RWPE2 (cell line): ENCODE data around the gene SKAP1.
A peak's percentile ranks its signal among the peaks of the same experiment; 100 is the strongest.

Experiments used
- ATAC-seq: fragments of 200-7000 bp; cut with Tn5 transposase; 3 replicates; pipeline ENCODE4 v1.9.1; 2021; ENCODE audit warnings: low read depth
- DNase-seq: peaks from one replicate; pipeline ENCODE4 v3.0.0-alpha.2; 2020; ENCODE audit warnings: low spot score
- H3K27ac ChIP-seq: fragments of 450-650 bp; 2 replicates; pipeline ENCODE4 v1.5.1; 2017; ENCODE audit warnings: mild to moderate bottlenecking; ENCODE audit not compliant: poor library complexity, severe bottlenecking
- H3K27me3 ChIP-seq: fragments of 250-450 bp; sonication (Bioruptor Pico); 2 replicates; pipeline ENCODE4 v1.5.1; 2021; ENCODE audit warnings: mild to moderate bottlenecking, moderate library complexity; ENCODE audit not compliant: insufficient read depth, poor library complexity, severe bottlenecking
- H3K36me3 ChIP-seq: fragments of 250-450 bp; sonication (Bioruptor Pico); 2 replicates; pipeline ENCODE4 v1.5.1; 2020; ENCODE audit warnings: low read depth, mild to moderate bottlenecking, moderate library complexity
- H3K4me1 ChIP-seq: fragments of 250-450 bp; sonication (Bioruptor Pico); 2 replicates; pipeline ENCODE4 v1.5.1; 2021; ENCODE audit warnings: mild to moderate bottlenecking, moderate library complexity; ENCODE audit not compliant: insufficient read depth, poor library complexity, severe bottlenecking
- H3K4me3 ChIP-seq: fragments of 250-450 bp; sonication (Bioruptor Pico); 2 replicates; pipeline ENCODE4 v1.5.1; 2021; ENCODE audit warnings: mild to moderate bottlenecking, moderate library complexity; ENCODE audit not compliant: severe bottlenecking
- H3K9me3 ChIP-seq: fragments of 250-450 bp; sonication (Bioruptor Pico); 2 replicates; pipeline ENCODE4 v1.5.1; 2021; ENCODE audit warnings: mild to moderate bottlenecking, moderate library complexity; ENCODE audit not compliant: severe bottlenecking
- TF ChIP-seq, protein P1 (sequence below): fragments of 450-650 bp; IDR thresholded peaks from one replicate; pipeline ENCODE4 v1.5.1; 2017; ENCODE audit warnings: mild to moderate bottlenecking, moderate library complexity; ENCODE audit not compliant: poor library complexity, severe bottlenecking

The SKAP1 gene

DNA sequence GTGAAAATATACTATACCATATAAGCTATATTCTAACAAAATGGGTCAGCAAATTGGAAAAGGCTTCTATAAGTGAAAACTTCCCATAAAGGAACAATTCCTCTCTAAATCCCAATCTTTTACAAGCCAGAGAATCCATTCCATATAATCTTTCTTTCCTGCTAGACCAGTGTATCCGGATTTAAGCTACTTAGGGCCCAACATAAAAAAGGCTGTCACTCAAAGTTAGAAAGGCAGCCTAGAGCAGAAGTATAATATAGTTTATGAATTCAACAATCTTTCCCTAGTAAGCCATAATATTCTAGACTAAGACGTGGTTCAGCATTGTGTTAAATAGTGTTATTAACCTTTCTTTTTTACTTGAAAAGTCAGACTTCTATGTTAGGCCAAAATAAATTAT lies 93.0 kb downstream of the SKAP1 start:
- ATAC-seq (no peak), DNase-seq (no peak)
- Histone ChIP-seq H3K4me3 (no peak overlapping the region), H3K4me1 (peaks cover 22% of the 10 kb centered on the region), H3K27ac (no peak overlapping the region), H3K9me3 (no peaks in the 10 kb centered on the region), H3K36me3 (no peaks in the 10 kb centered on the region), H3K27me3 (peaks cover 4% of the 10 kb centered on the region)
- TF ChIP-seq, protein P1, sequence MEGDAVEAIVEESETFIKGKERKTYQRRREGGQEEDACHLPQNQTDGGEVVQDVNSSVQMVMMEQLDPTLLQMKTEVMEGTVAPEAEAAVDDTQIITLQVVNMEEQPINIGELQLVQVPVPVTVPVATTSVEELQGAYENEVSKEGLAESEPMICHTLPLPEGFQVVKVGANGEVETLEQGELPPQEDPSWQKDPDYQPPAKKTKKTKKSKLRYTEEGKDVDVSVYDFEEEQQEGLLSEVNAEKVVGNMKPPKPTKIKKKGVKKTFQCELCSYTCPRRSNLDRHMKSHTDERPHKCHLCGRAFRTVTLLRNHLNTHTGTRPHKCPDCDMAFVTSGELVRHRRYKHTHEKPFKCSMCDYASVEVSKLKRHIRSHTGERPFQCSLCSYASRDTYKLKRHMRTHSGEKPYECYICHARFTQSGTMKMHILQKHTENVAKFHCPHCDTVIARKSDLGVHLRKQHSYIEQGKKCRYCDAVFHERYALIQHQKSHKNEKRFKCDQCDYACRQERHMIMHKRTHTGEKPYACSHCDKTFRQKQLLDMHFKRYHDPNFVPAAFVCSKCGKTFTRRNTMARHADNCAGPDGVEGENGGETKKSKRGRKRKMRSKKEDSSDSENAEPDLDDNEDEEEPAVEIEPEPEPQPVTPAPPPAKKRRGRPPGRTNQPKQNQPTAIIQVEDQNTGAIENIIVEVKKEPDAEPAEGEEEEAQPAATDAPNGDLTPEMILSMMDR: no peak

DNA sequence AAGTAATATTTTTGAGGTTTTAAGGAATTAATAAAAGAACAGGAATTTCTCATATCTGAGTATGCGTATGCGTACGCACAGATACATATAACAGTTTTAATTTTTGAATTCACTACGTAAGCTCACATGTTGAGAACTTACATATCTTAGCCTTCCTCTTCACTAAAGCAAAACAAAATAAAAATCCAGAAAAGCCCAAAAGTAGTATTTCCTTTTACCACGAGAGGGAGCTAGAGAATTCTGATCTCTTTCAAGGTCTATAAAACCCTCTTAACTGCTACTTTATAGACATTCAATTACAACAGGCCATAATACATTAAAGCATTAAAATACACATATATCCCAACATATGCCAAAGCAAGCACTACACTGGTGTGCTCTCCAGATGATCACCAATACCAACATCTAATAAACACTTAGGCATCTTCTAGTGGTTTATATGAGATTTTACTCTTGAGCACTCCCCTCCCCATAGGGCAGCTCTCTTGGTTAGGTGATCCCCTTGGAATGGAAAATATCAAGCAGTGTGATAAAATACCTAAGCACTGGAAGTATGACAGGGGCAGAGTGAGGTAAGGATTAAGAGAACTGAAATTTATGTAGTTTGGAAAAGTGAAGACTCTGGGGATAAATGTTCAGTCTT lies 94.0 kb downstream of the SKAP1 start:
- Histone ChIP-seq H3K4me3 (no peak overlapping the region), H3K9me3 (no peaks in the 10 kb centered on the region), H3K36me3 (no peaks in the 10 kb centered on the region), H3K27me3 (peaks cover 4% of the 10 kb centered on the region), H3K4me1 (peaks cover 22% of the 10 kb centered on the region), H3K27ac (no peak overlapping the region)
- ATAC-seq: no peak; the same call in 2 of the 3 replicates
- TF ChIP-seq, protein P1: peak; percentile 93
- no peak for DNase-seq

DNA sequence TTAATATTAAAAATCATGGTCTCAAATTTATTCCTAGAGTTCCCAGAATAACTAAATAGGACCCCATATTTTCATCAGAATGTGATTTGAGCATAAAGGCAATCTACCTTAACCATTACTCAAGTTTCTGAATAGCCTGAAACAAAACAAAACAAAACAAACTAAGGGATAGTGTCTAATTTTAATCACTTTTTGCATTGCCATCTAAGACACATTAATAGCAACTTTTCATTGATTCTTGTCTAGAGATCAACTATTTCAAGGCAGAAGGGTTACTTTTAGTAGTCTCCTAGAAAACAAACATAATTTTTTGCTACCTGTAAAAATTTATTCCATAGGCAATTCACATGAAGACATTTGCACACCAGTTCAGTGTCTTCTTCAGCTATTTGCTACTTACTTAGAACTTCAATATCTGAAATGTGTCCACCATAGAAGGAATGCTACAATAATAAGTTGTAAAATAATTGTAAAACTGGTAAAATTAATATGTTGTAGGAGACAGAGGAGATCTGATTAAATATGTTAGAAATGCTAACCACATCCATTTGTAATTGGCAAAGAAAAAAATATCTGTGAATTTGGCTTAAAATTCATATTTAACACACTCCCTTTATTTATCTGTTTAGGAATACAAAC lies 94.7 kb downstream of the SKAP1 start:
- DNase-seq (no peak), ATAC-seq (no peak)
- Histone ChIP-seq H3K4me3 (no peak overlapping the region), H3K4me1 (peaks cover 22% of the 10 kb centered on the region), H3K9me3 (no peaks in the 10 kb centered on the region), H3K36me3 (no peaks in the 10 kb centered on the region), H3K27me3 (peaks cover 4% of the 10 kb centered on the region), H3K27ac (no peak overlapping the region)
- TF ChIP-seq, protein P1: no peak

DNA sequence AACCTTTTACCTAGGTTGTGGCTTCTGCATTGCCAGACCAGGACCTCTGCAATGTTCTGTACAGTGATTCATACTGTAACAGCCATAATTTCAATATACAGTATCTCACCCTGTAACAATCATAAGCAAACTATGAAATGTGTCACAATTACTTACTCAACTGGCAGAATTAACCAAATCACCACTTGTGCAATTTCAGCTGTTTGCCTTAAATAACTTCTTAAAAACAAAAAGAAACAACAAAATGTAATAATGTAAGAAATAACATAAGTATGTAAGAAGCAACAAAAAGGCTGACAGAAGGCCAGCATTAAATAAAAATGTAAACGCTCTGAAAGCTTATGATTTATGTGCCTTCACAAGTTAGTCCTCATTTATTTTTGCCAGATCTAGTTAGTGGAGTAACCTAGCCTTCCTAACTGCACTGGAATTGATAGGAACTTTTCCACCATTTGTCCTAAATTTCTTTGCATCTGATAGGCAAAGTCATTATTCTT lies 96.9 kb downstream of the SKAP1 start:
- DNase-seq: no peak

More for the DNA sequence above, 96.9 kb downstream of the SKAP1 start:
- TF ChIP-seq, protein P1: no peak
- H3K27me3 ChIP-seq: peaks cover 4% of the 10 kb centered on the region
- H3K27ac ChIP-seq: no peak overlapping the region
- peaks cover 22% of the 10 kb centered on the region for H3K4me1 ChIP-seq
- no peaks in the 10 kb centered on the region for H3K9me3 ChIP-seq
- ATAC-seq: peak; percentile 99
- H3K4me3 ChIP-seq: no peak overlapping the region
- H3K36me3 ChIP-seq: no peaks in the 10 kb centered on the region
